HTR-8/SVneo (cell line): ENCODE results near the gene PAK4.
"Not testable (repeated sequence)": the region's sequence is repeated elsewhere in the genome, so short reads cannot be mapped to it uniquely, and the experiment has no call there.

ENCODE experiments used
- DNase-seq: peaks from one replicate; pipeline ENCODE4 v3.0.0; 2011; ENCODE audit warnings: low spot score, mixed read lengths; ENCODE audit not compliant: insufficient read length
- FAIRE-seq: peaks from 2 replicates; lab custom pipeline; 2011; peaks lifted over from hg19 to GRCh38; lab: Jason Lieb, UNC

PAK4 gene

DNA sequence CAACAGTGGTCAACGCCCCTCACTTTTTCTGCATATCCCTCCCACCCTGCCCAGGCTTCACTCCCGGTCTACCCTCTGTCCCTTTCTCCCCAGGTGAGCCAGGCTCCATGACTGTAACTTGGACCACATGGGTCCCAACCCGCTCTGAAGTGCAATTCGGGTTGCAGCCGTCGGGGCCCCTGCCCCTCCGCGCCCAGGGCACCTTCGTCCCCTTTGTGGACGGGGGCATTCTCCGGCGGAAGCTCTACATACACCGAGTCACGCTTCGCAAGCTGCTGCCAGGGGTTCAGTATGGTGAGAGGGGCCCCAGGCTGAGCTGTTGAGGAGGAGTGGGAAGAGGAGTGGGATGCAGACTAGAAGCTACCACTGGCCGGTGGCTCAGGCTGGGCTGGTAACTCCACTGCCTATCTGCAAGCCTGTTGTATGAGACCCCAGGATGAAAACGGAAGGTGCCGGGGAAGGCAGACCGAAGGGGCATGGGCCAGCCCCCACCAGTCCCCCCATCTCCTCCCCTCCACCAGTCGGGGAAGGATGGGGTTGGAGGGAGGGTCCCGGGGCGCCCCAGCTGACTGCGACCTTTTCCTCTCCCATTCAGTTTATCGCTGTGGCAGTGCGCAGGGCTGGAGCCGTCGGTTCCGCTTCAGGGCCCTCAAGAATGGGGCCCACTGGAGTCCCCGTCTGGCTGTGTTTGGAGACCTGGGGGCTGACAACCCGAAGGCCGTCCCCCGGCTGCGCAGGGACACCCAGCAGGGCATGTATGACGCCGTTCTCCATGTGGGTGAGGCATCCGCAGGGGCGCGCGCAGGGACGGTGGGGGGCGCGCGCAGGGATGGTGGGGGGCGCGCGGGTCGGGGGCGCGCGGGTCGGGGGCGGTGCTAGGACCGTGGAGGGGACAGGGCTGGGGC lies 27.0 kb upstream of the PAK4 start:
- no peak for DNase-seq
- no peak for FAIRE-seq

DNA sequence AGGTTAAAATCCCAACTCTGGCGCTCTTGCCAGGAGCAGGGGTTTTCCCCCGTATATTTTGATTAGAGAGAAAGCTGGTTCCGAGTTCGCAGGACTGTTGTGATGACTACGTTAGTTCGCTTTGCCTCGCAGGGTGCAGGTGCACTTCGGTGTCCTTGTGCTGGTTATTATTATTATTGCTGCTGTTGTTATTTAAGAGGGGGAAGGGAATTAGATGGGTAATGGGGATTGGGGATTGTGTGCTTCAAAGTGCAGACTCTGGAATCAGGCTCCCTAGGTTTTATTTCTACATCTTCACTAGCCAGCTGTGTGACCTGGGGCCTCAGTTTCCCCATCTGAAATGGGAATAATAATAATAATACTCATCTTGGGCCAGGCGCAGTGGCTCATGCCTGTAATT lies 26.2 kb upstream of the PAK4 start:
- no peak for DNase-seq
- FAIRE-seq = no peak

DNA sequence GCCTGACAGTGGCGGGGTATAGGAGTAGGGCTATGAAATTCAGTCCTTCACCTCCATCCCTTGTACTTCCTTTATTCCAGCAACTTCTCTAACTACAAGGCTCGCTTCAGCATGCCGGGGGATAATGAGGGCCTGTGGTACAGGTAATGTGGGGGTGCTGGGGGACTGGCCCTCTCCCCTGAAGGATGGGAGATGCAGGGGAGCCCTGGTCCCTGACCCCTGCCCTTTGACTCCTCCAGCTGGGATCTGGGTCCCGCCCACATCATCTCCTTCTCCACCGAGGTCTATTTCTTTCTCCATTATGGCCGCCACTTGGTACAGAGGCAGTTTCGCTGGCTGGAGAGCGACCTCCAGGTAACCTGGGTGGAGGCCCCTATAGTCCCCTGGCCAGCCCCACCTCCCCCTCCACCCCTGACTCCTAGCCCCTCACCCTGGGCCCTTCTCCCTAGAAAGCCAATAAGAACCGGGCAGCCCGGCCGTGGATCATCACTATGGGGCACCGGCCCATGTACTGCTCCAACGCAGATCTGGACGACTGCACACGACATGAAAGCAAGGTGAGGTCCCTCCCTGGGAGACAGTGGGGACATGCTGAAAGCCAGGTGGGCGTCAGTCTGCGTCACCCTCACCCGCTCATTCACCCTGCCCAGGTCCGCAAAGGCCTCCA lies 25.0 kb upstream of the PAK4 start:
- FAIRE-seq = no peak
- no peak for DNase-seq

DNA sequence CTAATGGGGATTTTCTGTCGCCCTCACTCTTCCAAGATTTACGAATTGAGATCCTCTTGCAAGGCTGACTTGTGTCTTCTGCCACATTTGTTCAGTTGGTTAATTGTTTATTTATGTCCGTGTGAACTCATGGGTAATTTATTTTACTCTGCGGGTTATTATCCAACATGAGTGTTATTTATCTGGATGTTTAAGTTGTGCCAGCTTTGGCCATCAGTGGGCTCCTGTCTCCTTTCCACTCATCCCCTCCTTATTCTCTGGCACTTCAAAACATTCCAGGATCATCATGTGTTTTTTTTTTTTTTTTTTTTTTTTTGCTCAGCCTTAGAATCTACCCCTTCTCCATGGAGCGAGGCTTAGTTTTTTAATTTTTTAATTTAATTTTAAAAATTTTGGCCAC lies 22.4 kb upstream of the PAK4 start:
- no peak for DNase-seq
- FAIRE-seq = no peak

DNA sequence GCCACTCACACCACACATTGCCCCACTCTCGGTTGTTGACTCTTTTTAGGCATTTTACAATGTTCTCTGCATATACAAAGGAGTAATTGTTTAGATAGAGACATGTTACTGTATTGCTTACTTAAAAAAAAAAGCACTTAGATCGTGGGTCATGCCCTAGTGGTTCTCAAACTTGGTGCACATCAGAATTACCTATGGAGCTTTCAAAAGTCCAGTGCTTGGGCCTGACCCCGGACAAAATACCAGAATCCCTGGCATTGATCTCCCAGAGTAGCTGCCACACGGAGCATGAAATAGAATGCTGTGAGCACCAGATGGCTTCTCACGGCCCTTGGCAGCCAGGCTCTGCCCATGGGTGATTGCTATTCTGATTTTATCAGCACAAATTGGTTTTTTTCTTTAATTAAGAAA lies 21.4 kb upstream of the PAK4 start:
- DNase-seq = no peak
- FAIRE-seq = no peak

GRCh38 chr19:39106194-39106593 lies 19.4 kb upstream of the PAK4 start:
- FAIRE-seq = no peak
- no peak for DNase-seq

GRCh38 chr19:39109641-39110040 lies 15.9 kb upstream of the PAK4 start:
- DNase-seq = no peak
- FAIRE-seq = no peak

DNA sequence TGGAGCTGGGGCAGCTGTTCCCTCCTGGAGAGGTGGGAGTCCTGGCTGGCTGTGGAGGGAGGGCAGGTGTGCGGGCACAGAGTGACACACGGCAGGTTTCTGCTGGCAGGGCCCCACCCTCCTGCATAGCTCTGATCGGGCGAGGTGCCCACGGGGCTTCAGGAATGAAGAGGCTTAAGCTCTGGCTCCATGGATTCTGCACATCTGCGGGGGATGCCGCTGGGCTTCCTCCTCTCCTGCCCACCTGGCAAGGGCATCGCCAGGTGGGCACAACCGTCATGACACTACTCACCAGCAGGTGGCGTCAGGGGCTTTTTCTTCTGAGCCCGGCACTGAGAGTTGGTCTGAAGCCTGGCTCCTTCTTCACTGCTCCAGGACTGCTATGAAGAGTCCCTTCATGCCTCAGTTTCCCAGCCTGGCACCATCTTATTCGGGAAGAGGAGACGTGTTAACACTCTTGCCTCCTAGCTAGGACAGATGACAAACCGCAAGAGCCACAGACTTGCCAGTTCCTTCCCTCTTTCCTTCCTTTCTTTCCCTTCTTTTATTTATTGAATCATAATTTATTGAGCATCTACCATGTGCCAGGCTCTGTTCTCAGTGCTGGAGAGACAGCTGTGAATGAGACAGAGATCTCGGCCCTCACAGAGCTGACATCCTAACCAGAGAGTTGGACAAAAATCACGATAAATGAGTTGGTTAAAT lies 15.2 kb upstream of the PAK4 start:
- FAIRE-seq = no peak
- DNase-seq = peak; percentile 67

- DNase-seq = no peak
- no peak for FAIRE-seq
These were observed 13.9 kb upstream of the PAK4 start for GRCh38 chr19:39111593-39112199.

DNA sequence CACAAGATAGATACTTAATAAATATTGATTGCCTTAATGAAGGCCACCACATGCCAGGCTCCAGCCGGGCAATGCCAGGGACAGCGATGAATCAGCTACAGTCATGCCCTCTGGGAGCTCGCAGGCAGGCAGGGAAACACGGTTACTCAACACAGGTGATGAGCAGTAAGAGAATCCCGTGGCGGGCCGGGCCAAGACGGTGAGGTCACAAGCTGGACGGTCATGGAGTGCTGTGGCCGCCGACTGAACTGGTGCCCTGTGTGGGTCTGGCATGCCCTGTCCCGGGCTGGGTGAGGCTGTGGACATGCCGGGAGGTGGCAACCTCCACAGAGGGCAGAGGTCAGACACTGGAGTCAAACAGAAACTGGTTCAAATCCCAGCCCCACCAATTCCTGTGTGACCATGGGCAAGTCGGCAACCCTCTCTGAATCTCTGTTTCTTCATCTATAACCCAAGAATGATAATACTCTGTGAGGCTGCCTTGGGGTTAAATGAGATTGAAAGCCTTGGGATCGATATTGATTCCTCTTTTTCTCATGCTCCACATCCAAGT lies 13.2 kb upstream of the PAK4 start:
- FAIRE-seq (no peak), DNase-seq (no peak)

GRCh38 chr19:39113199-39113598 lies 12.4 kb upstream of the PAK4 start:
- DNase-seq (no peak), FAIRE-seq (no peak)

GRCh38 chr19:39115105-39115847 lies 10.3 kb upstream of the PAK4 start:
- FAIRE-seq (no peak), DNase-seq (no peak)

- not testable (repeated sequence) for DNase-seq, FAIRE-seq
These were observed 8.6 kb upstream of the PAK4 start for GRCh38 chr19:39117023-39117422.

GRCh38 chr19:39119830-39120229 lies 5.8 kb upstream of the PAK4 start:
- no peak for DNase-seq
- no peak for FAIRE-seq

DNA sequence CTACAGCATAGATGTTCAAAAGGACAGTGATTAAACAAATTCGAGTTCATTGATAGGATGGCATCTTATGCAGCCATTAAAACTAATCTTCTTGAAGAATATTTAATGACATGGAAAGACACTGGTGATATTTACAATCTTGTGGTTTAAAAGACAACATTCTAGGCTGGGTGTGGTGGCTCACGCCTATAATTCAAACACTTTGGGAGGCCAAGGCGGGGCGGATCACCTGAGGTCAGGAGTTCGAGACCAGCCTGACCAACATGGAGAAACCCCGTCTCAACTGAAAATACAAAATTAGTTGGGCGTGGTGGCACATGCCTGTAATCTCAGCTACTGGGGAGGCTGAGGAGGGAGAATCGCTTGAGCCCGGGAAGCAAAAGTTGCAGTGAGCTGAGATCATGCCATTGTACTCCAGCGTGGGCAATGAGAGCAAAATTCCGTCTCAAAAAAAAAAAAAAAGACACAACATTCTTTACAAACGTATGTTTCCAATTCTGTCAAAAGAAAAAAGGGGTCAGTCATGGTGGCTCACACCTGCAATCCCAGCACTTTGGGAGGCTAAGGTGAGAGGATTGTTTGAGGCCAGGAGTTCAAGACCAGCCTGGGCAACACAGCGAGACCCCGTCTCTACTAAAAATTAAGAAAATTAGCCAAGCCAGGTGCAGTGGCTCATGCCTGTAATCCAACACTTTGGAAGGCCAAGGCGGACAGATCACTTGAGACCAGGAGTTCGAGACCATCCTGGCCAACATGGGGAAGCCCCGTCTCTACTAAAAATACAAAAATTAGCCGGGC lies 2.5 kb upstream of the PAK4 start:
- no peak for DNase-seq
- no peak for FAIRE-seq

DNA sequence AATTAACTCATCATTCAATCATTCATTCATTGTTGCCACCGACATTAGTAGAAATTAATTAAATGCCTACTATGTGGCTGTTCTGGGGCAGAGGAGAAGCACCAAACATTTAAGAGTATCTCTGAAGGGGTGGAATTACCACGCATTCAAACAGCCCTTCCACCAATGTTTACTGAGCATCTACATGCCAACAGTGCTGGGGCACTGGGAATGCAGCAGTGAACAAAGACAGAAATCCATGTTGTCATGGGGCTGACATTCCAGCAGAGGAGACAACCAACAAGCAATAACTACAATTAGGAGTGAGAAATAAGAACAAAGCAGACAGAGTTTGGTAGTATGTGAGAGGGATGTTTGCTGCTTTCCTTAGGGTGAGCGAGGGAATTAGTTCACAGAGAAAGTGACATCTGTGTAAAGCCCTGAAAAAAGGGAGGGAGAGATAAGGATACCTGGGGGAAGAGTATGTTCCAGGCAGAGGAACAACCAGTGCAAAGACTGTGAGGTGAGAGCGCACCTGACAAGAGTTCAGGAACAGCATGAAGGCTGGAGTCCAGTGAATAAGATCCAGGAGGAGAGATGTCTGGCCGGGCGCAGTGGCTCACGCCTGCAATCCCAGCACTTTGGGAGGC lies 1.3 kb upstream of the PAK4 start:
- FAIRE-seq (no peak), DNase-seq (no peak)

DNA sequence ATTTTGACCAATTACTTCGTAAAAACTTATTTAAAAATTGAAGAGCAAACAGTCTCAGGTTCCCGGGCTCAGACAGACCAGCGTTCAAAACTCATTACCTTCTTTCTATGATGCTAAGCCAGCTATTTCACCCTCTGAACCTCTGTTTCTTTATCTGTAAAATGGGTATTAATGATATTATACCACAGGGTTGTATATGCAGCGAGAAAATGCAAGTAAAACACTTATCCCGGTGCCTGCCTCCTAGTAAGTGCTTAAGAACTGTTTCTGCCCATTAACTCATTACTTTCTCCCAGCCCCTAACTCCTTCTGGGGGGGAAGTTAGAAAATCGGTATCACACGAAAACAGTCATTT lies 410 bp upstream of the PAK4 start:
- FAIRE-seq = no peak
- DNase-seq = no peak

DNA sequence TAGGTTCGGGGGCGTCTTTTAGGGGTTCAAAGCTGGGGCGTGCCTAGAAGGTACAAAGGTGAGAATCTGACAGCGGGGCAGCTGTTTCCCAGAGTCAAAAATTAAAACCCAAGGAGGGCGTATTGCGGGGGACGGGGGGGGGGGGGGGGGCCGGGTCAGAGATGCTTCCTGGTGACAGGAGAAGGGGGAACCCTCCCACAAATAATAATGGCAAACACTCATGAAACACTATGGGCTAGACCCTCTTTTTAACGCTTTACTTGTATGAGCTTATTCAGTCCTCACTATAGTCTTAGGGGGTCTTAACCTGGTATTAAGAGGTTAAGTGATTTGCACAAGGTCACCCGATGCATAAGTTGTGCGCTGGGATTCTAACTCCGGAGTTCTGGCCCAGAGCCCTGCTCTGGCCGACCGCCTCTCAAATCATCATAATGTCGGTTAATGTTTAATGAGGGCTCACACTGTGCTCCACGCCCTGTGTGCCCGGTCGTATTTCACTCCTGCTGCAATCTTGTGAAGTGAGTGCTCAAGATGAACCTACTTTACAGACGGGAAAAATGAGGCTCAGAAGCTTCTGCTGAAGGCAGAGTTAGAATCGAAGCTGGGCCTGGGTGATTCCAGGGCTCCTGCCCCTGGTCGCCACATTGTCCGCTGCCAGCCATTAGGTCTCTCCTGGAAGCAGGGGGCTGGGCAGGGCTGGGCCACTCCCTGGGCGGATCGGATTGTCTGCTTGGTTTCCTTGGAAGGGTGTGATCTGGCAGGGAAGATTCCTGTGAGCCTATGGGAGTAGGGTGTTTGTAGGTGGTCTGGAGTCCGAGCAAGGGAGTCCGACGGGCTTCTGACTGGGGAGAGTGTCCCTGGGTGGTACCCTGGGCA lies 964 bp downstream of the PAK4 start:
- no peak for FAIRE-seq

More for the DNA sequence above, 964 bp downstream of the PAK4 start:
- no peak for DNase-seq
